H9 (cell line): Measurements from ENCODE around the gene ACSL4. TPM values are rescaled to one million over a fixed set of nuclear protein-coding genes. Genes with fewer than 3 reads are reported as not detected.

ENCODE experiments used
- DNase-seq: peaks from one replicate; pipeline ENCODE4 v3.0.0-alpha.2; 2017
- H2AFZ ChIP-seq: one replicate; pipeline ENCODE4 v1.6.1; 2013; ENCODE audit warnings: mild to moderate bottlenecking, low read length, control low read depth, moderate library complexity
- H2AK5ac ChIP-seq: 2 replicates; pipeline ENCODE4 v1.6.1; 2013; ENCODE audit warnings: low read length, control low read depth, mixed read lengths; ENCODE audit not compliant: insufficient read length
- H2BK120ac ChIP-seq: one replicate; pipeline ENCODE4 v1.6.1; 2013; ENCODE audit warnings: low read depth, mild to moderate bottlenecking, low read length, control low read depth, inconsistent platforms; ENCODE audit not compliant: poor library complexity, severe bottlenecking
- H2BK12ac ChIP-seq: 2 replicates; pipeline ENCODE4 v1.6.1; 2013; ENCODE audit warnings: low read length, control low read depth, mixed read lengths, low read depth; ENCODE audit not compliant: insufficient read length
- H2BK15ac ChIP-seq: 2 replicates; pipeline ENCODE4 v1.6.1; 2013; ENCODE audit warnings: low read depth, low read length, control low read depth
- H2BK20ac ChIP-seq: one replicate; pipeline ENCODE4 v1.6.1; 2013; ENCODE audit warnings: low read depth, mild to moderate bottlenecking, low read length, control low read depth, inconsistent platforms; ENCODE audit not compliant: poor library complexity, severe bottlenecking
- H2BK5ac ChIP-seq: 2 replicates; pipeline ENCODE4 v1.6.1; 2013; ENCODE audit warnings: low read length, control low read depth, mixed read lengths; ENCODE audit not compliant: insufficient read length
- H3K14ac ChIP-seq: 2 replicates; pipeline ENCODE4 v1.6.1; 2013; ENCODE audit warnings: low read length, control low read depth; ENCODE audit not compliant: insufficient read depth
- H3K18ac ChIP-seq: 2 replicates; pipeline ENCODE4 v1.6.1; 2013; ENCODE audit warnings: low read depth, mild to moderate bottlenecking, mixed read lengths, low read length, control low read depth; ENCODE audit not compliant: insufficient read length
- H3K23ac ChIP-seq: 2 replicates; pipeline ENCODE4 v1.6.1; 2013; ENCODE audit warnings: low read length, control low read depth, mixed read lengths, low read depth; ENCODE audit not compliant: insufficient read length
- H3K23me2 ChIP-seq: 2 replicates; pipeline ENCODE4 v1.6.1; 2013; ENCODE audit warnings: low read depth, mild to moderate bottlenecking, mixed read lengths, low read length, control low read depth; ENCODE audit not compliant: insufficient read length, poor library complexity, severe bottlenecking
- H3K27ac ChIP-seq: 2 replicates; pipeline ENCODE4 v1.5.1; 2013; ENCODE audit warnings: low read length, control low read depth, mixed read lengths, low read depth; ENCODE audit not compliant: insufficient read length
- H3K27me3 ChIP-seq: 2 replicates; pipeline ENCODE4 v1.6.1; 2013; ENCODE audit warnings: low read length, control low read depth, inconsistent platforms; ENCODE audit not compliant: insufficient read depth
- H3K4ac ChIP-seq: 2 replicates; pipeline ENCODE4 v1.6.1; 2013; ENCODE audit warnings: low read depth, mild to moderate bottlenecking, control low read depth, inconsistent platforms, low read length, moderate library complexity
- H3K4me1 ChIP-seq: 2 replicates; pipeline ENCODE4 v1.6.1; 2013; ENCODE audit warnings: low read length, control low read depth, inconsistent platforms; ENCODE audit not compliant: insufficient read depth
- H3K4me2 ChIP-seq: 2 replicates; pipeline ENCODE4 v1.6.1; 2013; ENCODE audit warnings: low read length, control low read depth, mixed read lengths; ENCODE audit not compliant: insufficient read length, insufficient read depth
- H3K56ac ChIP-seq: 2 replicates; pipeline ENCODE4 v1.6.1; 2013; ENCODE audit warnings: low read depth, mild to moderate bottlenecking, mixed read lengths, low read length, control low read depth; ENCODE audit not compliant: insufficient read length
- H3K79me1 ChIP-seq: 2 replicates; pipeline ENCODE4 v1.6.1; 2013; ENCODE audit warnings: low read depth, mild to moderate bottlenecking, moderate library complexity, low read length, control low read depth, inconsistent platforms; ENCODE audit not compliant: insufficient read depth, poor library complexity, severe bottlenecking
- H3K79me2 ChIP-seq: 2 replicates; pipeline ENCODE4 v1.6.1; 2013; ENCODE audit warnings: low read length, control low read depth, inconsistent platforms; ENCODE audit not compliant: insufficient read depth
- H3K9ac ChIP-seq: 2 replicates; pipeline ENCODE4 v1.6.1; 2013; ENCODE audit warnings: low read length, control low read depth, mixed read lengths; ENCODE audit not compliant: insufficient read length; ENCODE audit errors: extremely low read depth
- H3K9me3 ChIP-seq: one replicate; pipeline ENCODE4 v1.6.1; 2013; ENCODE audit warnings: low read depth, low read length, inconsistent platforms; ENCODE audit not compliant: control insufficient read depth
- H3T11ph ChIP-seq: one replicate; pipeline ENCODE4 v1.6.1; 2013; ENCODE audit warnings: mild to moderate bottlenecking, low read length, control low read depth, inconsistent platforms
- H4K20me1 ChIP-seq: one replicate; pipeline ENCODE4 v1.6.1; 2013; ENCODE audit not compliant: control insufficient read depth, insufficient read length, insufficient read depth
- H4K5ac ChIP-seq: 2 replicates; pipeline ENCODE4 v1.6.1; 2013; ENCODE audit warnings: low read depth, mild to moderate bottlenecking, mixed read lengths, low read length, control low read depth; ENCODE audit not compliant: insufficient read length
- H4K8ac ChIP-seq: replicated peaks from 2 replicates; pipeline ENCODE4 v1.6.1; 2013; ENCODE audit warnings: low read length, control low read depth, mixed read lengths, low read depth; ENCODE audit not compliant: insufficient read length
- H4K91ac ChIP-seq: 2 replicates; pipeline ENCODE4 v1.6.1; 2013; ENCODE audit warnings: low read depth, mild to moderate bottlenecking, moderate library complexity, mixed read lengths, low read length, control low read depth; ENCODE audit not compliant: insufficient read length
- H3K27ac Mint-ChIP-seq, 3 experiments: 2 replicates in 2 of 3; 3 replicates in 1 of 3; pipeline ENCODE4 v1.8.0; 2020 to 2021; ENCODE audit warnings: mixed read lengths in 3 of 3, mild to moderate bottlenecking in 1 of 3, moderate library complexity in 1 of 3
- H3K27me3 Mint-ChIP-seq: 2 replicates; pipeline ENCODE4 v1.8.0; 2021; ENCODE audit warnings: low read depth, mild to moderate bottlenecking, moderate library complexity, mixed read lengths
- H3K36me3 Mint-ChIP-seq, 3 experiments: 2 replicates in 2 of 3; 3 replicates in 1 of 3; pipeline ENCODE4 v1.8.0; 2020 to 2021; ENCODE audit warnings: low read depth in 3 of 3, mixed read lengths in 3 of 3; ENCODE audit not compliant: insufficient read depth in 1 of 3
- H3K4me1 Mint-ChIP-seq, 2 experiments: 2 replicates each; pipeline ENCODE4 v1.8.0; 2020; ENCODE audit warnings: mixed read lengths in 2 of 2
- H3K4me3 Mint-ChIP-seq, 2 experiments: 2 replicates in 1 of 2; 3 replicates in 1 of 2; pipeline ENCODE4 v1.8.0; 2020 to 2021; ENCODE audit warnings: mild to moderate bottlenecking in 2 of 2, mixed read lengths in 2 of 2, moderate library complexity in 1 of 2
- H3K9me3 Mint-ChIP-seq, 2 experiments: 2 replicates in 1 of 2; 3 replicates in 1 of 2; pipeline ENCODE4 v1.8.0; 2020; ENCODE audit warnings: mild to moderate bottlenecking in 2 of 2, mixed read lengths in 2 of 2, moderate library complexity in 1 of 2
- WGBS: extraction: QIAGEN DNeasy Blood & Tissue Kit; methylation state at CpG from one replicate; pipeline ENCODE4 v1.1.7; 2013; ENCODE audit warnings: missing lambda C conversion rate, low lambda C conversion rate, mixed read lengths; ENCODE audit not compliant: insufficient read length; ENCODE audit errors: extremely low coverage; 5-methylcytosine and 5-hydroxymethylcytosine counted together
- total RNA-seq: library from RNA; stranded (reverse); gene quantifications from 2 replicates; pipeline ENCODE4 v1.2.1, GENCODE V29; 2021
- TF ChIP-seq, protein P1 (sequence below): fragments of 200-600 bp; sonication (generic); conservative IDR thresholded peaks from 3 replicates; pipeline ENCODE4 v1.8.0; 2021; ENCODE audit warnings: antibody characterized with exemption, mild to moderate bottlenecking

The ACSL4 gene
- total RNA-seq, 1 experiment from 2014 or later = 41.6 TPM

DNA sequence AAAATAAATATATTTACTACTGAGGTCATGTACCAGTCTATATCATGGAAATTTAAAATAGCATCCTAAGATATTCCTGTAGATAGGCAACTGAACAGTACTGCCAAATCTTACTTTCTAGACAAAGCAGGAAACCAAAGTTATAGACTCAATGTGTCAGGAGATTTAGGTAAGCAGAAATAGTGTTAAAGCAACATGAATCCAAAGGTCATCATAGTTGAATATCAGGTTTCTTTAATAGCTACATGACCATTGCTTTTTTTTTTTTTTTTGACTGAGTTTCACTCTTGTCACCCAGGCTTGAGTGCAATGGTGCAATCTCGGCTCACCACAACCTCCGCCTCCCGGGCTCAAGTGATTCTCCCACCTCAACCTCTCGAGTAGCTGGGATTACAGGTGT, 20.2 kb upstream of the ACSL4 start:
- Mint-ChIP-seq H3K4me1 (0 out of 4 replicates have a peak, but pooled peaks cover 0 to 2% of the 10 kb centered on the region in 2 experiments), H3K4me3 (no peak overlapping the region), H3K36me3 (peaks cover 0 to 11% (median 0%) of the 10 kb centered on the region in 3 experiments; a peak in 2 of 7 replicates), H3K27me3 (no peaks in the 10 kb centered on the region; the same call in 1 of the 2 replicates), H3K9me3 (peaks cover 10 to 12% of the 10 kb centered on the region in 2 experiments; a peak in 4 of 5 replicates), H3K27ac (no peak overlapping the region)
- Histone ChIP-seq H3K56ac (no peak overlapping the region), H2AFZ (no peak overlapping the region), H3K79me2 (no peaks in the 10 kb centered on the region), H2BK15ac (no peak overlapping the region), H2BK12ac (no peak overlapping the region), H4K8ac (no peak overlapping the region), H4K20me1 (no peaks in the 10 kb centered on the region), H3K23ac (no peak overlapping the region), H4K5ac (no peak overlapping the region), H3K79me1 (no peaks in the 10 kb centered on the region), H2AK5ac (no peak overlapping the region), H3K4me2 (no peak overlapping the region), H3K9ac (no peak overlapping the region), H3K27ac (no peak overlapping the region), H3K23me2 (no peaks in the 10 kb centered on the region), H3K9me3 (no peaks in the 10 kb centered on the region), H3T11ph (no peak overlapping the region), H3K4ac (no peak overlapping the region), H2BK5ac (no peak overlapping the region), H3K14ac (no peak overlapping the region), H3K27me3 (no peaks in the 10 kb centered on the region), H3K18ac (no peak overlapping the region), H4K91ac (no peak overlapping the region), H2BK120ac (no peak overlapping the region), H2BK20ac (no peak overlapping the region), H3K4me1 (no peaks in the 10 kb centered on the region)
- DNase-seq = no peak
- no CpG with 5 or more reads among the region's 4 CpGs for WGBS
- TF ChIP-seq, protein P1, sequence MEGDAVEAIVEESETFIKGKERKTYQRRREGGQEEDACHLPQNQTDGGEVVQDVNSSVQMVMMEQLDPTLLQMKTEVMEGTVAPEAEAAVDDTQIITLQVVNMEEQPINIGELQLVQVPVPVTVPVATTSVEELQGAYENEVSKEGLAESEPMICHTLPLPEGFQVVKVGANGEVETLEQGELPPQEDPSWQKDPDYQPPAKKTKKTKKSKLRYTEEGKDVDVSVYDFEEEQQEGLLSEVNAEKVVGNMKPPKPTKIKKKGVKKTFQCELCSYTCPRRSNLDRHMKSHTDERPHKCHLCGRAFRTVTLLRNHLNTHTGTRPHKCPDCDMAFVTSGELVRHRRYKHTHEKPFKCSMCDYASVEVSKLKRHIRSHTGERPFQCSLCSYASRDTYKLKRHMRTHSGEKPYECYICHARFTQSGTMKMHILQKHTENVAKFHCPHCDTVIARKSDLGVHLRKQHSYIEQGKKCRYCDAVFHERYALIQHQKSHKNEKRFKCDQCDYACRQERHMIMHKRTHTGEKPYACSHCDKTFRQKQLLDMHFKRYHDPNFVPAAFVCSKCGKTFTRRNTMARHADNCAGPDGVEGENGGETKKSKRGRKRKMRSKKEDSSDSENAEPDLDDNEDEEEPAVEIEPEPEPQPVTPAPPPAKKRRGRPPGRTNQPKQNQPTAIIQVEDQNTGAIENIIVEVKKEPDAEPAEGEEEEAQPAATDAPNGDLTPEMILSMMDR = no peak
